Esophagus squamous epithelium (tissue), 5 donors: ENCODE measurements around the gene KIR3DL1. TPM values are rescaled to one million over a fixed set of nuclear protein-coding genes. Genes with fewer than 3 reads are reported as not detected.
"Not testable (repeated sequence)": the region's sequence is repeated elsewhere in the genome, so short reads cannot be mapped to it uniquely, and the experiment has no call there.

Source experiments
- DNase-seq: peaks from one replicate; lab custom pipeline; 2025; lab: John Stamatoyannopoulos, UW
- H3K27ac ChIP-seq, 4 donors: fragments of 200-600 bp; sonication (generic); one replicate each; pipeline ENCODE4 v1.5.1; 2016 to 2019; ENCODE audit warnings: mild to moderate bottlenecking in 1 of 4
- H3K27me3 ChIP-seq, 4 donors: fragments of 200-600 bp; sonication (generic); 1 replicate in 3 of 4; 2 replicates in 1 of 4; pipeline versions ENCODE4 v1.5.1 to v1.6.0; 2017 to 2021; ENCODE audit warnings: antibody characterized with exemption in 1 of 4
- H3K36me3 ChIP-seq, 3 donors: fragments of 200-600 bp; sonication (generic); one replicate each; pipeline ENCODE4 v1.5.1; 2016 to 2019
- H3K4me1 ChIP-seq, 3 donors: fragments of 200-600 bp; sonication (generic); one replicate each; pipeline ENCODE4 v1.5.1; 2017 to 2019
- H3K4me3 ChIP-seq, 4 donors: fragments of 200-600 bp; sonication (generic); 1 replicate in 3 of 4; 2 replicates in 1 of 4; pipeline ENCODE4 v1.5.1; 2016 to 2019; ENCODE audit warnings: mild to moderate bottlenecking in 2 of 4, moderate library complexity in 1 of 4
- H3K9me3 ChIP-seq, 3 donors: fragments of 200-600 bp; sonication (generic); one replicate each; pipeline ENCODE4 v1.5.1; 2016 to 2019
- CTCF ChIP-seq, 6 experiments: fragments of 450-650 bp in 4 of 6; fragments of 200-600 bp in 2 of 6; sonication (generic) in 2 of 6; IDR thresholded peaks; one replicate each; pipeline ENCODE4 v1.5.1; 2016 to 2019; ENCODE audit warnings: antibody characterized with exemption in 6 of 6, mild to moderate bottlenecking in 4 of 6, moderate library complexity in 4 of 6
- POLR2A ChIP-seq, 4 donors: fragments of 450-650 bp; IDR thresholded peaks; one replicate each; pipeline ENCODE4 v1.6.1; 2017; ENCODE audit warnings: antibody characterized with exemption in 4 of 4, mild to moderate bottlenecking in 4 of 4, moderate library complexity in 3 of 4
- WGBS, 2 donors: methylation state at CpG; one replicate each; pipeline ENCODE4 v1.1.5; 2018; 5-methylcytosine and 5-hydroxymethylcytosine counted together
- intact Hi-C: fragments of 100-400 bp; cut with DNase I; formaldehyde crosslinking; loops from one replicate; pipeline ENCODE4 v1.15.0; 2022
- total RNA-seq, 4 donors: library from RNA; depleted of rRNA; stranded (reverse); fragments of >200 nt; gene quantifications; one replicate each; pipeline ENCODE4 v1.1.0, GENCODE V29; 2016
- donor health status: DM: yes; HTN: yes; CAD: no.

The KIR3DL1 gene
- total RNA-seq, 4 donors from 2014 or later = not detected

DNA sequence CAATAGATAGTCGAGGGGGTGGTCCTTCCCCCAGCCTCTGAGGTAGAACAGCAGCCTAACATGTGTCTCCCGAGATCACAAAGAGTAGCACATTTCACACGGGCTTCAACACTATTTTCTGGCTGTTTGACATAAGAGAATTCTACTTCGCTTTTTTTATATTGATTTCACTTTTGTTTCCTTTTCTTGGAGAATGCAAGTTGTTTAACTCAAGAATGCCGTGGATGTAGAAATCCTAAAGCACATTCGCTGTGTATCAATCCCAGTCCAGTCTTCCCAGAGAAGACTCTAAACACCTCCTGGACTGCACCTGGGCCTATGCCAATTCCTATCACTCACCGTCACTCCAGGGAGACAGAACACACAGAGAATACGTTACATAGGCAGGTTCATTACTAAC, 11.8 kb downstream of the KIR3DL1 start:
- H3K36me3 ChIP-seq, DNase-seq, intact Hi-C loops: not testable (repeated sequence)

DNA sequence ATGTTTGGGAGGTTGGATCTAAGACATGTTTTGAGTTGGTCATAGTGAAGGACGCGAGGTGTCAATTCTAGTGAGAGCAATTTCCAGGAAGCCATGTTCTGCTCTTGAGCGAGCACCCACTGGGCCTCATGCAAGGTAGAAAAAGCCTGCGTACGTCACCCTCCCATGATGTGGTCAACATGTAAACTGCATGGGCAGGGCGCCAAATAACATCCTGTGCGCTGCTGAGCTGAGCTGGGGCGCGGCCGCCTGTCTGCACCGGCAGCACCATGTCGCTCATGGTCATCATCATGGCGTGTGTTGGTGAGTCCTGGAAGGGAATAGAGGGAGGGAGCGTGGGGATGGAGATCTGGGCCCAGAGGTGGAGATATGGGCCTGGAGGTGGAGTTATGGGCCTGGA, 16.2 kb downstream of the KIR3DL1 start, which contains the start of gene KIR2DS4:
Gene KIR2DS4 (plus strand): TSS at position 181 of the 400 bp plus-strand sequence.
- H3K27ac ChIP-seq, H3K27me3 ChIP-seq, intact Hi-C loops, H3K4me1 ChIP-seq, H3K36me3 ChIP-seq, H3K4me3 ChIP-seq, DNase-seq, H3K9me3 ChIP-seq: not testable (repeated sequence)
- 85 to 90% methylated on average over 3 to 10 of the region's 14 CpGs for WGBS, 2 donors

More for the DNA sequence above, 11.8 kb downstream of the KIR3DL1 start:
- WGBS, 2 donors = 57 to 76% methylated on average over 6 of the region's 8 CpGs
- not testable (repeated sequence) for H3K27me3 ChIP-seq, H3K9me3 ChIP-seq, H3K4me1 ChIP-seq, H3K4me3 ChIP-seq, H3K27ac ChIP-seq

DNA sequence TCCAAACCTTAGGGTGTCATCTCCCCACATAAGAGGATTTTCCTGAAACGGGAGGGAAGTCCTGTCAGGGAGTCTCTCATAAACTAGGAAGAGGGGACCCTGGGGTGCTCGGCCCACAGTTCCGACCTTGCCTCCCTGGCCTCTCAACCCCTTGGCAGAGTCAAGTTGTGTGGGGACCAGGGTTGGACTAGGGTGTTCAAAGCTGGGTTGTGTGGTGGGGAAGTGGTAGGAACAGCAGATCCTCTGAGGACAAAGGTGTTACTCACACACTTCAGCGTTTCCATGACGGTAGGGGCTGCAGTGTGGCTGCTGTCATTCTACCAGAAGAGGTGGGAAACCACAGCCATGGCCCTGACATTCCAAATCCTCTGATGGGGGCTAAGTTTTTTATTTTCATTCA, 18.9 kb downstream of the KIR3DL1 start:
- WGBS, 2 donors = no CpG with 5 or more reads among the region's 5 CpGs
- H3K4me1 ChIP-seq, H3K27me3 ChIP-seq, DNase-seq, intact Hi-C loops, H3K36me3 ChIP-seq, H3K9me3 ChIP-seq, H3K4me3 ChIP-seq, H3K27ac ChIP-seq: not testable (repeated sequence)

- H3K36me3 ChIP-seq, intact Hi-C loops, H3K4me1 ChIP-seq, H3K4me3 ChIP-seq, DNase-seq, H3K27ac ChIP-seq, H3K27me3 ChIP-seq, H3K9me3 ChIP-seq: not testable (repeated sequence)
- WGBS, 2 donors = 43 to 100% methylated on average over 1 of the region's 2 CpGs
Observed at GRCh38 chr19:54837522-54837921, 21.3 kb downstream of the KIR3DL1 start.

DNA sequence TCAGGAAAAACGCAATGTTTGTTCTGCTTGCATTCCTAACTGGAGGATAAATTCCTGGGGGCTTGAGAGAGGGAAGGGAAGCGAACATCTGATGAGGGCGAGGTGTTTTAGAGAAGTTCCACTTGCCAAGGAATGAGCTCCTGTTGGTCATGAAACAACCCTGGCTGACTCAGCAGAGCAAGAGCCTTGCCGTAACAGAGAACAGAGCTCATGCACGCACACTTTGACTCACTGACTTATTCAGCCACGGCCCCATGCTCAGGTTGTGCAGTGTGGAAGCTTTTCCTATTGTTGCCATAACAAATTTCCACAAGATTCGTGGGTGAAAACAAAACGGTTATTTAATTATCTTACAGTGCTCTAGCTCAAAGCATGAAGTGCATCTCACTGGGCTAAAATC, 26.9 kb downstream of the KIR3DL1 start:
- H3K9me3 ChIP-seq, H3K4me3 ChIP-seq, H3K27me3 ChIP-seq, H3K36me3 ChIP-seq, intact Hi-C loops, H3K27ac ChIP-seq, DNase-seq, H3K4me1 ChIP-seq: not testable (repeated sequence)
- WGBS, 2 donors = 55 to 57% methylated on average over 3 to 6 of the region's 8 CpGs

- not testable (repeated sequence) for DNase-seq
Observed at GRCh38 chr19:54850061-54850640, 33.9 kb downstream of the KIR3DL1 start, which contains the start of gene KIR3DL2. TSS of gene KIR3DL2 (plus strand) at chr19:54850443. CDS start at chr19:54850476, 33 bp downstream.

GRCh38 chr19:54850930-54851329, 34.7 kb downstream of the KIR3DL1 start:
- TF ChIP-seq CTCF (IDR thresholded peaks at IDR 0.05) = no peak
- no peak for TF ChIP-seq POLR2A (IDR thresholded peaks at IDR 0.05)
- Histone ChIP-seq H3K4me1 (no peaks in the 10 kb centered on the region), H3K27ac (no peak overlapping the region), H3K4me3 (no peak overlapping the region), H3K27me3 (no peaks in the 10 kb centered on the region), H3K9me3 (no peaks in the 10 kb centered on the region), H3K36me3 (no peaks in the 10 kb centered on the region)
- intact Hi-C loops = no loop called here
- WGBS, 2 donors = 67% methylated on average over 1 of the region's 2 CpGs; no CpG with 5 or more reads in 1 of the 2 donors
- no peak for DNase-seq

More at GRCh38 chr19:54850061-54850640, 33.9 kb downstream of the KIR3DL1 start, which contains the start of gene KIR3DL2:
- H3K36me3 ChIP-seq, H3K9me3 ChIP-seq, H3K4me3 ChIP-seq, H3K27ac ChIP-seq, H3K4me1 ChIP-seq, H3K27me3 ChIP-seq, intact Hi-C loops: not testable (repeated sequence)
- 70 to 73% methylated on average over 6 to 15 of the region's 16 CpGs for WGBS, 2 donors

GRCh38 chr19:54851353-54851752, 35.1 kb downstream of the KIR3DL1 start:
- intact Hi-C loops = no loop called here
- no peak overlapping the region for H3K4me3 ChIP-seq
- H3K27me3 ChIP-seq = no peaks in the 10 kb centered on the region
- no peaks in the 10 kb centered on the region for H3K36me3 ChIP-seq
- no peaks in the 10 kb centered on the region for H3K4me1 ChIP-seq
- no peak overlapping the region for H3K27ac ChIP-seq
- TF ChIP-seq CTCF (IDR thresholded peaks at IDR 0.05) (no peak), POLR2A (IDR thresholded peaks at IDR 0.05) (no peak)
- 70 to 77% methylated on average over 5 to 7 of the region's 7 CpGs for WGBS, 2 donors
- H3K9me3 ChIP-seq = no peaks in the 10 kb centered on the region
- DNase-seq = no peak

DNA sequence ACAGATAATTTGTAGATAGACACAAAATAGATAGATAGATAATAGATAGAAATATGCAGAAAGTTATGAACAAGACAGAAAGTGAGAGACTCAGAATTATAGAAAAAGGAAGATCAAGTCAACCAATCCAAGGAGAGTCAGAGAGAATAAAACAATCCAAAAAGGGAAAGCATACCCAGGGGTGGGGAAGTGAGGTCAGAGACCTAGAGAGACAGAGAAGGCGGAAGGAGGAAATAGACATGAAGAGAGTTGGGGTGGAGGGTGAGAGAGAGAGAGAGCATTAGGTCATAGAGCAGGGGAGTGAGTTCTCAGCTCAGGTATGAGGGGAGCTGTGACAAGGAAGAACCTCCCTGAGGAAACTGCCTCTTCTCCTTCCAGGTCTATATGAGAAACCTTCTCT, 39.0 kb downstream of the KIR3DL1 start:
- H3K4me1 ChIP-seq, intact Hi-C loops, DNase-seq, H3K36me3 ChIP-seq, H3K4me3 ChIP-seq, H3K27ac ChIP-seq, H3K9me3 ChIP-seq, H3K27me3 ChIP-seq: not testable (repeated sequence)
- 33 to 57% methylated on average over 1 of the region's 1 CpG for WGBS, 2 donors

DNA sequence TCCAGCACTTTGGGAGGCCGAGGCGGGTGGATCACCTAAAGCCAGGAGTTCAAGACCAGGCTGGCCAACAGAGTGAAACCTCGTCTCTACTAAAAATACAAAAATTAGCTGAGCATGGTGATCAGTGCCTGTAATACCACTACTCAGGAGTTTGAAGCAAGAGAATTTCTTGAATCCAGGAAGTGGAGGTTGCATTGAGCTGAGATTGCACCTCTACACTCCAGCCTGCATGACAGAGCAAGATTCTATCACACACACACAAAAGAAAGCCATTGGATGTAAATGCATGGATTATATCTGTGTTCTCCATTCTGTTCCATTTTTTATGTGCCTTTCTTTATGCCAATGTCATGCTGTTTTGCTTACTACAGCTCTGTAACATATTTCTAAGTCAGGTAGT, 42.2 kb downstream of the KIR3DL1 start:
- H3K36me3 ChIP-seq, H3K27ac ChIP-seq, H3K9me3 ChIP-seq, H3K4me3 ChIP-seq, intact Hi-C loops, DNase-seq, H3K27me3 ChIP-seq, H3K4me1 ChIP-seq: not testable (repeated sequence)
- 67% methylated on average over 1 of the region's 3 CpGs; no CpG with 5 or more reads in 1 of the 2 donors for WGBS, 2 donors

GRCh38 chr19:54859421-54859820, 43.2 kb downstream of the KIR3DL1 start:
- 50% methylated on average over 4 of the region's 7 CpGs; no CpG with 5 or more reads in 1 of the 2 donors for WGBS, 2 donors
- H3K27me3 ChIP-seq, H3K4me3 ChIP-seq, DNase-seq, H3K36me3 ChIP-seq, intact Hi-C loops, H3K4me1 ChIP-seq, H3K27ac ChIP-seq, H3K9me3 ChIP-seq: not testable (repeated sequence)
